Activated CD8-positive, alpha-beta memory T cell treated with anti-CD3 and anti-CD28 coated beads for 36 hours (primary cell): Measurements from ENCODE around the gene SCN11A. TPM values are rescaled to one million over a fixed set of nuclear protein-coding genes. Genes with fewer than 3 reads are reported as not detected.
"Not testable (repeated sequence)": the region's sequence is repeated elsewhere in the genome, so short reads cannot be mapped to it uniquely, and the experiment has no call there.

Source experiments
- CTCF ChIA-PET: fragments of 350-600 bp; sonication (Branson Sonifier 250); formaldehyde crosslinking; loops from one replicate; lab custom pipeline; 2021; ENCODE audit warnings: antibody characterized with exemption; lab: Charles Lee
- POLR2A ChIA-PET: fragments of 350-600 bp; sonication (Branson Sonifier 250); formaldehyde crosslinking; loops from one replicate; lab custom pipeline; 2021; ENCODE audit warnings: antibody characterized with exemption; lab: Charles Lee
- total RNA-seq, 2 experiments: library from RNA; stranded (reverse); gene quantifications; one replicate each; pipeline ENCODE4 v1.2.3, GENCODE V29; 2021

The SCN11A gene
- total RNA-seq, 2 experiments from 2014 or later, result 0.04 to 0.08 TPM

DNA sequence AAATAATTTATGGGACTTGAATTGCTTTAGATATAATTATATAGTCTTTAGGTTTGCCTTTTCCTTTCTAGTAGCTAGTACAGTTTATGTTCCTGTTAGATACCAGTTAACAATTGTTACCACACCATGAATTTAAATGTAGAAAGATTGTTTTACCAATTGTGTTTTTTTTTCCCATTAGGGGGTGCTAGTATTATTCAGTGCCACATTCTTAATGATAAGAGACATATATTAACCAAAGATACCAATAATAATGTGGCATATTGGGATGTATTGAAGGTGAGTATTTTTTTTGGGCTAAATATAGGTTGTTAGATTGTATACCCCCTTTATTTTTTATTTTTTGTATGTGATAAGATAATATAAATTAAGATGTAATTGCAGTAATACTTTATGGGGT lies 27.8 kb upstream of the SCN11A start:
- ChIA-PET POLR2A (no interaction called here), CTCF (interaction anchor here (0.7 kb wide), 1 partner anchor 20 kb away, joined by 4 read pairs; no protein-coding TSS in a partner anchor)

- CTCF ChIA-PET, result no interaction called here
- POLR2A ChIA-PET, result no interaction called here
Measured at GRCh38 chr3:39075910-39076309, 24.2 kb upstream of the SCN11A start.

- CTCF ChIA-PET, result interaction anchor here (1.0 kb wide), 1 partner anchor 12 kb away, joined by 3 read pairs; no protein-coding TSS in a partner anchor
- POLR2A ChIA-PET, result interaction anchor here (1.4 kb wide), 1 partner anchor 10 kb away, joined by 3 read pairs; no protein-coding TSS in a partner anchor
Measured at GRCh38 chr3:39068556-39068955, 16.8 kb upstream of the SCN11A start.

- ChIA-PET POLR2A (interaction anchor here (1.4 kb wide), 1 partner anchor 9 kb away, joined by 3 read pairs; no protein-coding TSS in a partner anchor), CTCF (interaction anchor here (0.6 to 0.8 kb wide), 2 partner anchors 50 to 211 kb away, joined by 3 read pairs; no protein-coding TSS in a partner anchor)
Measured at GRCh38 chr3:39067286-39067685, 15.5 kb upstream of the SCN11A start.

- CTCF ChIA-PET, result no interaction called here
- POLR2A ChIA-PET, result no interaction called here
Measured at GRCh38 chr3:39065197-39065596, 13.5 kb upstream of the SCN11A start.

DNA sequence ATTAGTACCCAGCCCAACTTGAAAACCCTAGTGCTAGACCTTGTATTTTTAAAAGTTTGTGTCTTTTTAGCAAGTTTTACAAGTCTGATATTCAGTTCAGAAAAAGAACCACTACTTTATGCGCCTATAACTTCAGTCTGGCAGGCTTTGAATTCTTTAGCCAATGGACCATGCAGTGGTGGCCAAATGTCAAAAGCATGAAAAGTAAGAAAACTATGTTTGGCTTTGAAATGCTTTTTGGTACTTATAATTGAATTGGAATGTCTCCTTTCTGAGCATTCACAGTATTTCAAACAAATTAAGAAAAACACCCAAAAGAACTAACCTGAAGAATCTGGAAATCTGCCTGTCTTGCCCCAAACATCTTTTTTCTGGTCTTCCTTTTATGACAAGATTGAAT lies 12.9 kb upstream of the SCN11A start:
- ChIA-PET POLR2A (no interaction called here), CTCF (no interaction called here)

GRCh38 chr3:39063143-39063542 lies 11.4 kb upstream of the SCN11A start:
- CTCF ChIA-PET, result no interaction called here
- POLR2A ChIA-PET, result no interaction called here

- POLR2A ChIA-PET, result interaction anchor here (0.6 kb wide), 1 partner anchor 45 kb away, joined by 3 read pairs; no protein-coding TSS in a partner anchor
Measured at GRCh38 chr3:39062180-39062579, 10.4 kb upstream of the SCN11A start.

DNA sequence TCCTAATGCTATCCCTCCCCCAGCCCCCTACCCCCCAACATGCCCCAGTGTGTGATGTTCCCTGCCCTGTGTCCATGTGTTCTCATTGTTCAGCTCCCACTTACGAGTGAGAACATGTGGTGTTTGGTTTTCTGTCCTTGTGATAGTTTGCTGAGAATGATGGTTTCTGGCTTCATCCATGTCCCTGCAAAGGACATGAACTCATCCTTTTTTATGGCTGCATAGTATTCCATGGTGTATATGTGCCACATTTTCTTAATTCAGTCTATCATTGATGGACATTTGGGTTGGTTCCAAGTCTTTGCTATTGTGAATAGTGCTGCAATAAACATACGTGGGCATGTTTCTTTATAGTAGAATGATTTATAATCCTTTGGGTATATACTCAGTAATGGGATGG lies 9.5 kb upstream of the SCN11A start:
- POLR2A ChIA-PET, result not testable (repeated sequence)
- CTCF ChIA-PET, result interaction anchor here (0.7 kb wide), 1 partner anchor 9 kb away, joined by 3 read pairs; no protein-coding TSS in a partner anchor

More at GRCh38 chr3:39062180-39062579, 10.4 kb upstream of the SCN11A start:
- CTCF ChIA-PET, result no interaction called here

DNA sequence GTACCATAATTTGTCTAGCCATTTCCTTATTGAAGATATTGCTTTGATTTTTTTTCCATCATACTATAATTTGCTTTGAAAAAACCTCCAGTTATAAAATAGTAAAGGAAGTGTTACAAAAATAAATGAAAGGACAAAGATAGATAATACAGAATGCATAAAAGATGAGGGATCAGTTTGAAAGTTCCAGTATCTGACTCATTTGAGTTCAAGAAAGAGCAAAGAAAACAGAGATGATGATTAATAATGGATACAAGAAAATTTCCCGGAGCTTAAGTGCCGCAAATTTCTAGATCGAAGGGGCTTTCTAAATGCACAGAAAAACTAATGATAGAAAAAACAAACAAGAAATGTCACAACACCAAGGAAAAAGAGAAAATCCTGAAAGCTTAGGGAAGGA lies 4.4 kb upstream of the SCN11A start:
- ChIA-PET POLR2A (no interaction called here), CTCF (no interaction called here)

- ChIA-PET POLR2A (no interaction called here), CTCF (no interaction called here)
Measured at GRCh38 chr3:39053696-39054095, 2.0 kb upstream of the SCN11A start.

DNA sequence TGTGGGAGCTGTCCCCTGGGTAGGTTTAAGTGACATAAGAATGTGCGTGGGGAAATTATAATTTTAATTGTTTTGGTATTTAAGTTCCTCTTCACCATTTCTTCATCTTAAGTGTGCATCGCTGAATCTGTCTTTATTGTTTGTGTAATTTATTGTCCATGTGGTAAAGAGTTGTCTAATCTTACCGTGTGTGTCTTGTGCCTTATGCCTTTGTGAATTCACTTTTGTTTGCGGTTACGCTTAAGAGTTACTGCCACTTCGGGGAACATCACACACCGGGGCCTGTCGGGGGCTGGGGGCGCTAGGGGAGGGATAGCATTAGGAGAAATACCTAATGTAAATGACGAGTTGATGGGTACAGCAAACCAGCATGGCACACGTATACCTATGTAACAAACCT lies 839 bp upstream of the SCN11A start:
- ChIA-PET CTCF (no interaction called here), POLR2A (no interaction called here)

GRCh38 chr3:39050029-39050428 lies 1.7 kb downstream of the SCN11A start:
- CTCF ChIA-PET, result no interaction called here
- POLR2A ChIA-PET, result no interaction called here

GRCh38 chr3:39038165-39038564 lies 13.6 kb downstream of the SCN11A start:
- CTCF ChIA-PET, result no interaction called here
- POLR2A ChIA-PET, result no interaction called here

GRCh38 chr3:39029556-39029955 lies 22.2 kb downstream of the SCN11A start:
- ChIA-PET CTCF (interaction anchor here (0.9 to 1.4 kb wide), 3 partner anchors 30 to 383 kb away, joined by 3 read pairs; no protein-coding TSS in a partner anchor), POLR2A (no interaction called here)

- CTCF ChIA-PET, result no interaction called here
- POLR2A ChIA-PET, result no interaction called here
Measured at GRCh38 chr3:39028546-39028945, 23.2 kb downstream of the SCN11A start.

DNA sequence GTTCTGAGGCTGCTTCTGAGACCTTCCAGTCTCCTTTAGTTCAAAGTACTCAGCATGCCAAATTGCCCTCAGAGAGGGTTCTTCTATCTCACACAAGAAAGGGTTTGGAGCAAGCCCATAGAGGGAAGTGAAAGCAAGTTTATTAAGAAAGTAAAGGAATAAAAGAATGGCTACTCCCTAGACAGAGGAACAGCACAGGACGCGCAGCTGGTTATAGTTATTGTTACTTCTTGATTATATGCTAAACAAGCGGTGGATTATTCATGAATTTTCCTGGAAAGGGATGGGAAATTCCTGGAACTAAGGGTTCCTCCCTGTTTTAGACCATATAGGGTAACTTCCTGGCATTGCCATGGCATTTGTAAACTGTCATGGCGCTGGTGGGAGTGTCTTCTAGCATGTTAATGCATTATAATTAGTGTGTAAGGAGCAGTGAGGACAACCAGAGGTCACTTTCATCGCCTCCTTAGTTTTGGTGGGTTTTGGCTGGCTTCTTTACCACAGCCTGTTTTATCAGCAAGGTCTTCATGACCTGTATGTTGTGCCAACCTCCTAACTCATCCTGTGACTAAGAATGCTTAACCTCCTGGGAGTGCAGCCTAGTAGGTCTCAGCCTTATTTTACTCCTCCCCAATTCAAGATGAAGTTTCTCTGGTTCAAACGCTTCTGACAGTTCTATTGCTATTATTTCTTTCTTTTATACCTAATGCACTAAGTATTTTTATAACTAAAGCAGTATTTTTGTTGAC lies 26.3 kb downstream of the SCN11A start:
- POLR2A ChIA-PET, result no interaction called here
- CTCF ChIA-PET, result no interaction called here

GRCh38 chr3:39024497-39024896 lies 27.2 kb downstream of the SCN11A start:
- ChIA-PET CTCF (no interaction called here), POLR2A (no interaction called here)

- ChIA-PET POLR2A (no interaction called here), CTCF (no interaction called here)
Measured at GRCh38 chr3:39022286-39022630, 29.5 kb downstream of the SCN11A start.

DNA sequence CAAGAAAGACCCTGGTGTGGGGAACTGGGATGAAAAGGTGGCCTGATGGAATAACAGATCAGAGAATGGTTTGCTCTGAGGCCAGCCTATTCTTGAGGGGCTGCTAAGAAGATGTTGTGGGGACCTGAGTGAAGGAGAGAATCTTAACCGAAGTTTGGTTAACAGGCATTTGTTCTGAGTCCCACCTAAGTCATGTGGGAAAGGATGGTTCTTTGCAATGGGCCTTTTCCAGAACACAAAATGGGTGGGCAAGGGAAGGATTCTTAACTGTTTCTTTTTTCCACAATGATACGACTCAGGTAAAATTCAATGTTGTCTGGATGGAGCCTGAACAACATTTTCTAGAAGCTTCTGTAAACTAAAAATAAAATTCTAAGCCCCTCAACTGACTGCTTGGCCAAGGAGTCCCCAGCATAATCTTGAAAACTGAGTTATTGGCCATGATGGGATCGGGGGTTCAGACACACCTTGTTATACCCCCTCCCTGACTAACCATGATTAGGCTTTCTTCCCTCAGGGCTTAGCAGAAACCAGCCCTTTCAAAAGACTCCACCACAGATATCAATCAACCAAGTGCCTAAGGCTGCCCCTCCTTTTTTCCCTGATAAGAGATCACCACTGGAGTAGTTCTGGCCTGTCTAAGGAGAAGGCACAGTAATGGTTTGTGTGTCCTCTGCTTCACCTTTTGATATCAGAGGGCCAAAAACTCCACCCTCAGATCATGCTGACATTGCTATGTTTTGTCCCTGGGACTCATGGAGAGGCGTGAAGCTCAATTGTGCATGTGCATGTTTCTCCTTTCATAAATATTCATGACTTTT lies 30.1 kb downstream of the SCN11A start:
- CTCF ChIA-PET, result interaction anchor here (2.1 kb wide), 1 partner anchor 22 kb away, joined by 6 read pairs; no protein-coding TSS in a partner anchor
- POLR2A ChIA-PET, result no interaction called here
